DOHH2 (cell line): ENCODE data around the gene ORC1.

Experiments
- CTCF ChIP-seq: fragments of 200-600 bp; sonication (generic); IDR thresholded peaks from one replicate; pipeline ENCODE4 v1.5.1; 2014; ENCODE audit warnings: antibody characterized with exemption, mild to moderate bottlenecking, low read depth, low read length; ENCODE audit not compliant: poor library complexity, severe bottlenecking
- EZH2phosphoT487 ChIP-seq: fragments of 200-600 bp; sonication (generic); IDR thresholded peaks from 2 replicates; pipeline ENCODE4 v1.6.1; 2017; ENCODE audit warnings: borderline replicate concordance, mild to moderate bottlenecking, antibody characterized with exemption, low read length, moderate library complexity, mixed read lengths

GRCh38 chr1:52346653-52347052 is 57.6 kb downstream of the ORC1 start:
- TF ChIP-seq CTCF (no peak), EZH2phosphoT487 (no peak)
